A549 (cell line): Measurements from ENCODE around the gene ZBTB12.

Source experiments
- CHD2 ChIP-seq: fragments of 150-350 bp; IDR thresholded peaks from 2 replicates; pipeline ENCODE4 v1.6.1; 2014; ENCODE audit warnings: low read length; ENCODE audit not compliant: partially characterized antibody
- TF ChIP-seq, protein P1 (sequence below): fragments of 200-600 bp; sonication (generic); IDR thresholded peaks from 2 replicates; pipeline ENCODE4 v1.6.1; 2016; ENCODE audit warnings: antibody characterized with exemption, mild to moderate bottlenecking, moderate library complexity

DNA sequence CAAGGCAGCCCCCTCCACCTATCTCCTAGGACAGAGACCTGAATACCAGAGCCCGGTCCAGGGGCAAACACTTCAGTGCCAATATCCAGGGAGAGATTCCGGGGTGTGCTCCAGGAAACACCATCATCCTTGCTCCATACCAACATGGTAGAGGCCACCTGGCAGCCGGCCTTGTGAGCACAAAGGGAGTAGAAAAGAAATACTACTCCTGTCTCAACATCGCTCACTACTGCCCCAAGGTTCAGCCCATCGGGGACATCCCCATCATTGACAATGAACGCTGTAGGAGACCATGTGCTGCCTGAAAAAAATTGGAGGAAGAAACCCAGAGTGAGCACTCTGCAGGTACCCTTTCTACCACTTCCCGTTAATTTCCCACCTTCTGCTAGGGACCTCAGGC is 40.7 kb downstream of the ZBTB12 start:
- TF ChIP-seq, protein P1, sequence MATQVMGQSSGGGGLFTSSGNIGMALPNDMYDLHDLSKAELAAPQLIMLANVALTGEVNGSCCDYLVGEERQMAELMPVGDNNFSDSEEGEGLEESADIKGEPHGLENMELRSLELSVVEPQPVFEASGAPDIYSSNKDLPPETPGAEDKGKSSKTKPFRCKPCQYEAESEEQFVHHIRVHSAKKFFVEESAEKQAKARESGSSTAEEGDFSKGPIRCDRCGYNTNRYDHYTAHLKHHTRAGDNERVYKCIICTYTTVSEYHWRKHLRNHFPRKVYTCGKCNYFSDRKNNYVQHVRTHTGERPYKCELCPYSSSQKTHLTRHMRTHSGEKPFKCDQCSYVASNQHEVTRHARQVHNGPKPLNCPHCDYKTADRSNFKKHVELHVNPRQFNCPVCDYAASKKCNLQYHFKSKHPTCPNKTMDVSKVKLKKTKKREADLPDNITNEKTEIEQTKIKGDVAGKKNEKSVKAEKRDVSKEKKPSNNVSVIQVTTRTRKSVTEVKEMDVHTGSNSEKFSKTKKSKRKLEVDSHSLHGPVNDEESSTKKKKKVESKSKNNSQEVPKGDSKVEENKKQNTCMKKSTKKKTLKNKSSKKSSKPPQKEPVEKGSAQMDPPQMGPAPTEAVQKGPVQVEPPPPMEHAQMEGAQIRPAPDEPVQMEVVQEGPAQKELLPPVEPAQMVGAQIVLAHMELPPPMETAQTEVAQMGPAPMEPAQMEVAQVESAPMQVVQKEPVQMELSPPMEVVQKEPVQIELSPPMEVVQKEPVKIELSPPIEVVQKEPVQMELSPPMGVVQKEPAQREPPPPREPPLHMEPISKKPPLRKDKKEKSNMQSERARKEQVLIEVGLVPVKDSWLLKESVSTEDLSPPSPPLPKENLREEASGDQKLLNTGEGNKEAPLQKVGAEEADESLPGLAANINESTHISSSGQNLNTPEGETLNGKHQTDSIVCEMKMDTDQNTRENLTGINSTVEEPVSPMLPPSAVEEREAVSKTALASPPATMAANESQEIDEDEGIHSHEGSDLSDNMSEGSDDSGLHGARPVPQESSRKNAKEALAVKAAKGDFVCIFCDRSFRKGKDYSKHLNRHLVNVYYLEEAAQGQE = no peak
- no peak for TF ChIP-seq CHD2
